Bone marrow (tissue), 2 donors: Measurements from ENCODE around the gene SLC49A3.
A peak's percentile ranks its signal among the peaks of the same experiment; 100 is the strongest.
"Not testable (repeated sequence)": the region's sequence is repeated elsewhere in the genome, so short reads cannot be mapped to it uniquely, and the experiment has no call there.

Experiments
- DNase-seq, 2 donors: peaks; one replicate each; lab custom pipeline; 2025; lab: John Stamatoyannopoulos, UW

SLC49A3 gene

GRCh38 chr4:681736-682451, 7.1 kb downstream of the SLC49A3 start:
- DNase-seq: no peak

- peak in 1 of 2 donors; percentile 18 for DNase-seq
Measured at GRCh38 chr4:680928-681645, 7.9 kb downstream of the SLC49A3 start.

- no peak for DNase-seq
Measured at GRCh38 chr4:680551-680927, 8.4 kb downstream of the SLC49A3 start.

- DNase-seq: no peak
Measured at GRCh38 chr4:680091-680490, 8.9 kb downstream of the SLC49A3 start.

- no peak for DNase-seq
Measured at GRCh38 chr4:679629-680028, 9.3 kb downstream of the SLC49A3 start.

GRCh38 chr4:679104-679481, 9.9 kb downstream of the SLC49A3 start:
- DNase-seq: no peak

- DNase-seq: no peak
Measured at GRCh38 chr4:678331-679103, 10.4 kb downstream of the SLC49A3 start.

- no peak for DNase-seq
Measured at GRCh38 chr4:677431-678293, 11.3 kb downstream of the SLC49A3 start.

- DNase-seq: no peak
Measured at GRCh38 chr4:676871-677235, 12.1 kb downstream of the SLC49A3 start.

- DNase-seq: no peak
Measured at GRCh38 chr4:675980-676870, 12.7 kb downstream of the SLC49A3 start.

GRCh38 chr4:675036-675882, 13.7 kb downstream of the SLC49A3 start:
- DNase-seq: no peak

- peak; percentile 81 to 90 for DNase-seq
Measured at GRCh38 chr4:674172-675035, 14.5 kb downstream of the SLC49A3 start, which contains the start of the genes ATP5ME and MYL5. TSS of gene ATP5ME (minus strand) at chr4:674276. CDS start at chr4:674247, 29 bp downstream. TSS of gene MYL5 (plus strand) at chr4:674542. CDS start at chr4:678027, 3,485 bp downstream.

- DNase-seq: no peak
Measured at GRCh38 chr4:673349-674091, 15.4 kb downstream of the SLC49A3 start.

GRCh38 chr4:671769-672168, 17.2 kb downstream of the SLC49A3 start:
- no peak for DNase-seq

- not testable (repeated sequence) for DNase-seq
Measured at GRCh38 chr4:669806-670559, 19.0 kb downstream of the SLC49A3 start.

- not testable (repeated sequence) for DNase-seq
Measured at GRCh38 chr4:668219-668618, 20.7 kb downstream of the SLC49A3 start.

- DNase-seq: no peak
Measured at GRCh38 chr4:667545-667925, 21.4 kb downstream of the SLC49A3 start.
